HepG2 (cell line): ENCODE data around the gene PSMD8. TPM values are rescaled to one million over a fixed set of nuclear protein-coding genes. Genes with fewer than 3 reads are reported as not detected.
A peak's percentile ranks its signal among the peaks of the same experiment; 100 is the strongest.

Experiments used
- ATAC-seq: fragments of 200-7000 bp; cut with Tn5 transposase; 3 replicates; pipeline ENCODE4 v1.9.1; 2020; ENCODE audit warnings: mild to moderate bottlenecking, moderate library complexity
- BruUV-seq: library from RNA; stranded (reverse); fragments of 400-500 nt; replicated peaks from 2 replicates; lab custom pipeline; 2021; lab: Mats Ljungman, UMichigan
- CTCF ChIA-PET: fragments of 300-600 bp; formaldehyde crosslinking; extraction: SDS; loops from one replicate; lab custom pipeline; 2021; ENCODE audit warnings: low total read pairs, inconsistent platforms, low intra/inter-chr PET ratio; lab: Yijun Ruan, JAX
- POLR2A ChIA-PET: fragments of 350-600 bp; sonication (Branson Sonifier 250); formaldehyde crosslinking; loops from one replicate; lab custom pipeline; 2020; ENCODE audit warnings: antibody characterized with exemption, inconsistent platforms; lab: Yijun Ruan, JAX
- DNase-seq: peaks from one replicate; pipeline ENCODE4 v3.0.0-alpha.2; 2015; ENCODE audit warnings: low spot score
- FAIRE-seq: peaks from 3 replicates; lab custom pipeline; 2011; peaks lifted over from hg19 to GRCh38; lab: Jason Lieb, UNC
- H2AFZ ChIP-seq: one replicate; pipeline ENCODE4 v1.6.1; 2011; ENCODE audit warnings: low read length, inconsistent platforms
- H3K27ac ChIP-seq: fragments of 300-600 bp; 3 replicates; pipeline ENCODE4 v1.8.0; 2011; ENCODE audit warnings: mixed run types, mild to moderate bottlenecking, mixed read lengths, low read length, inconsistent platforms; ENCODE audit not compliant: insufficient read depth; ENCODE audit errors: extremely low read length
- H3K27me3 ChIP-seq, 2 experiments: fragments of 200-600 bp in 1 of 2; 2 replicates in 1 of 2; 3 replicates in 1 of 2; pipeline versions ENCODE4 v1.6.0 to v1.8.0; 2011; ENCODE audit warnings: low read length in 2 of 2, mild to moderate bottlenecking in 2 of 2, moderate library complexity in 2 of 2, inconsistent platforms in 1 of 2; ENCODE audit not compliant: insufficient read depth in 2 of 2, control insufficient read depth in 1 of 2
- H3K36me3 ChIP-seq, 2 experiments: fragments of 200-600 bp in 1 of 2; replicated peaks in 1 of 2; 2 replicates in 1 of 2; 3 replicates in 1 of 2; pipeline versions ENCODE4 v1.5.1 to v1.8.0; 2011; ENCODE audit warnings: low read length in 2 of 2, inconsistent platforms in 1 of 2; ENCODE audit not compliant: insufficient read depth in 2 of 2, control insufficient read depth in 1 of 2
- H3K4me1 ChIP-seq: 2 replicates; pipeline ENCODE4 v1.5.1; 2012; ENCODE audit warnings: low read length, inconsistent platforms; ENCODE audit not compliant: insufficient read depth
- H3K4me2 ChIP-seq: 2 replicates; pipeline ENCODE4 v1.6.0; 2011; ENCODE audit warnings: low read depth, low read length, inconsistent platforms
- H3K4me3 ChIP-seq, 3 experiments: fragments of 200-600 bp in 1 of 3; sonication (generic), shearing (Covaris generic) in 1 of 3; replicated peaks in 1 of 3; 2 replicates each; pipeline ENCODE4 v1.5.1; 2011 to 2016; ENCODE audit warnings: low read length in 3 of 3, inconsistent platforms in 2 of 3, low read depth in 2 of 3, mild to moderate bottlenecking in 2 of 3, control low read depth in 1 of 3, mixed read lengths in 1 of 3; ENCODE audit not compliant: insufficient read depth in 1 of 3
- H3K79me2 ChIP-seq: one replicate; pipeline ENCODE4 v1.6.1; 2011; ENCODE audit warnings: low read length, inconsistent platforms; ENCODE audit not compliant: insufficient read depth
- H3K9ac ChIP-seq: 2 replicates; pipeline ENCODE4 v1.6.0; 2011; ENCODE audit warnings: mild to moderate bottlenecking, low read depth, low read length, inconsistent platforms; ENCODE audit not compliant: insufficient read depth
- H3K9me3 ChIP-seq: 2 replicates; pipeline ENCODE4 v1.5.1; 2012; ENCODE audit warnings: mild to moderate bottlenecking, low read length
- H4K20me1 ChIP-seq: 2 replicates; pipeline ENCODE4 v1.6.0; 2011; ENCODE audit warnings: inconsistent platforms, mild to moderate bottlenecking, low read length, moderate library complexity; ENCODE audit not compliant: insufficient read depth
- ATF7-NPFF ChIP-seq: sonication (generic); formaldehyde crosslinking; IDR thresholded peaks from 2 replicates; pipeline ENCODE4 v1.8.1; 2023; ENCODE audit warnings: mild to moderate bottlenecking, low read depth, missing genetic modification reagents, moderate library complexity
- FOXO1 ChIP-seq: sonication (generic); formaldehyde crosslinking; IDR thresholded peaks from 2 replicates; pipeline ENCODE4 v1.4.0; 2020; ENCODE audit warnings: missing genetic modification reagents
- JUN ChIP-seq: sonication (generic); formaldehyde crosslinking; IDR thresholded peaks from 2 replicates; pipeline ENCODE4 v1.4.0; 2020; ENCODE audit warnings: mild to moderate bottlenecking, missing genetic modification reagents
- KLF15 ChIP-seq: sonication (generic); formaldehyde crosslinking; IDR thresholded peaks from 2 replicates; pipeline ENCODE4 v1.8.1; 2023; ENCODE audit warnings: borderline replicate concordance, mild to moderate bottlenecking, inconsistent platforms, missing genetic modification reagents, mixed read lengths
- MIER3 ChIP-seq: IDR thresholded peaks from 2 replicates; pipeline ENCODE4 v1.6.1; 2016; ENCODE audit warnings: missing compliant biosample characterization, borderline replicate concordance
- NAIF1 ChIP-seq: sonication (generic); formaldehyde crosslinking; IDR thresholded peaks from 2 replicates; pipeline ENCODE4 v1.5.0; 2020; ENCODE audit warnings: mild to moderate bottlenecking, missing genetic modification reagents, borderline replicate concordance
- NFYC ChIP-seq: IDR thresholded peaks from 2 replicates; pipeline ENCODE4 v1.6.1; 2016; ENCODE audit warnings: missing genetic modification reagents, missing compliant biosample characterization
- SYNCRIP ChIP-seq: fragments of 200-400 bp; formaldehyde crosslinking; IDR thresholded peaks from 2 replicates; pipeline ENCODE4 v1.6.1; 2018; ENCODE audit warnings: mild to moderate bottlenecking, low read depth, low read length; ENCODE audit not compliant: insufficient read depth
- ZBTB21 ChIP-seq: sonication (generic); formaldehyde crosslinking; IDR thresholded peaks from 2 replicates; pipeline ENCODE4 v1.4.0; 2020; ENCODE audit warnings: missing genetic modification reagents
- ZNF615 ChIP-seq: sonication (generic); formaldehyde crosslinking; IDR thresholded peaks from 2 replicates; pipeline ENCODE4 v1.5.0; 2020; ENCODE audit warnings: mild to moderate bottlenecking, missing genetic modification reagents, borderline replicate concordance
- ZNF788 ChIP-seq: sonication (generic); formaldehyde crosslinking; IDR thresholded peaks from 2 replicates; pipeline ENCODE4 v1.5.0; 2020; ENCODE audit warnings: mild to moderate bottlenecking, missing genetic modification reagents, borderline replicate concordance
- WGBS: methylation state at CpG from one replicate; pipeline ENCODE4 v1.1.6; 2017; ENCODE audit warnings: low lambda C conversion rate; 5-methylcytosine and 5-hydroxymethylcytosine counted together
- in situ Hi-C: cut with HindIII; loops from 2 replicates; pipeline ENCODE4 v1.10.0; 2017; ENCODE audit warnings: low pct_unique_long_range_greater_than_20kb; ENCODE audit not compliant: extremely low pct_ligation_motif_present
- intact Hi-C: fragments of 100-400 bp; cut with micrococcal nuclease; formaldehyde crosslinking; loops from one replicate; pipeline ENCODE4 v1.10.0; 2022; ENCODE audit not compliant: unreplicated experiment
- polyA plus RNA-seq, 8 experiments: library from polyadenylated mRNA; depleted of rRNA in 3 of 8; stranded (reverse) in 7 of 8; unstranded in 1 of 8; fragments of >200 nt; fragmentation: Illumina TruSeq in 4 of 8; extraction: Trizol in 4 of 8; gene quantifications; 2 replicates each; pipeline versions ENCODE4 v1.2.1 to v1.2.3, GENCODE V29; 2011 to 2016; ENCODE audit warnings: low read depth in 4 of 8, missing spikeins in 1 of 8, mixed read lengths in 1 of 8; ENCODE audit not compliant: insufficient read depth in 1 of 8
- total RNA-seq, 5 experiments: library from RNA; depleted of rRNA; stranded (reverse); fragments of >200 nt; fragmentation: Illumina TruSeq; extraction: Trizol; gene quantifications; 2 replicates each; pipeline ENCODE4 v1.2.3, GENCODE V29; 2016; ENCODE audit warnings: low read depth in 1 of 5
- TF ChIP-seq, protein P1 (sequence below): sonication (generic); formaldehyde crosslinking; conservative IDR thresholded peaks from 2 replicates; pipeline ENCODE4 v1.4.0; 2020; ENCODE audit warnings: missing genetic modification reagents

The PSMD8 gene
- total and polyA plus RNA-seq, 2 of the 13 experiments (the other 11 are each of a cell fraction or from before 2014, with no cell fraction given): 162 to 296 TPM

DNA sequence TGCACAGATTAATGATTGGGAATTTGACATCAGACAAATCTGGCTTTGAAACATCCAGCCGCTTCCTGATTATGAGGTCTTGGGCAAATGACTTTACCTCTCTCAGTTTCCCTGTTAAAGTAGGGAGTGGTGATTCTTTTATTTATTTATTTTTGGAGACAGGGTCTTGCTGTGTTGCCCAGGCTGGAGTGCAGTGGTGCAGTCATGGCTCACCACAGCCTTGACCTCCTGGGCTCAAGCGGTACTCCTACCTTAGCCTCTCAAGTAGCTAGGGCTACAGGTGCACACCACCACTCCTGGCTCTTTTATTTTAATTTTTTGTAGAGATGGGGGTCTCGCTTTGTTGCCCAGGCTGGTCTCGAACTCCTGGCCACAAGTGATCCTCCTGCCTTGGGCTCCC is 2.7 kb downstream of the PSMD8 start:
- no peak overlapping the region for H3K9ac ChIP-seq
- no TSS peak for BruUV-seq
- no peak overlapping the region for H2AFZ ChIP-seq
- in situ Hi-C loops (no loop called here), intact Hi-C loops (no loop called here)
- H3K27me3 ChIP-seq: no peaks in the 10 kb centered on the region; a peak in 1 of 5 replicates
- CTCF ChIA-PET: no interaction called here
- H3K9me3 ChIP-seq: no peaks in the 10 kb centered on the region
- no peak overlapping the region for H3K4me3 ChIP-seq
- 0 out of 2 replicates have a peak overlapping the region, but pooled peaks have one; percentile 27 for H3K4me2 ChIP-seq
- ATAC-seq (no peak), FAIRE-seq (no peak), DNase-seq (no peak)
- 100% methylated on average over 4 of the region's 4 CpGs for WGBS
- POLR2A ChIA-PET: no interaction called here
- peaks cover 6% of the 10 kb centered on the region; the same call in 1 of the 2 replicates for H4K20me1 ChIP-seq
- H3K36me3 ChIP-seq: peaks cover 19 to 39% of the 10 kb centered on the region in 2 experiments
- H3K27ac ChIP-seq: no peak overlapping the region
- H3K4me1 ChIP-seq: peaks cover 22% of the 10 kb centered on the region
- TF ChIP-seq ZNF615 (CRISPR knock-in tag): no peak
- no peak for TF ChIP-seq ATF7-NPFF (CRISPR knock-in tag)
- TF ChIP-seq JUN: no peak
- TF ChIP-seq, protein P1, sequence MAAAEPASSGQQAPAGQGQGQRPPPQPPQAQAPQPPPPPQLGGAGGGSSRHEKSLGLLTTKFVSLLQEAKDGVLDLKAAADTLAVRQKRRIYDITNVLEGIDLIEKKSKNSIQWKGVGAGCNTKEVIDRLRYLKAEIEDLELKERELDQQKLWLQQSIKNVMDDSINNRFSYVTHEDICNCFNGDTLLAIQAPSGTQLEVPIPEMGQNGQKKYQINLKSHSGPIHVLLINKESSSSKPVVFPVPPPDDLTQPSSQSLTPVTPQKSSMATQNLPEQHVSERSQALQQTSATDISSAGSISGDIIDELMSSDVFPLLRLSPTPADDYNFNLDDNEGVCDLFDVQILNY (CRISPR knock-in tag): no peak
- no peak for TF ChIP-seq MIER3 (CRISPR knock-in tag)
- TF ChIP-seq ZBTB21 (CRISPR knock-in tag): no peak
- peaks cover 22% of the 10 kb centered on the region for H3K79me2 ChIP-seq

DNA sequence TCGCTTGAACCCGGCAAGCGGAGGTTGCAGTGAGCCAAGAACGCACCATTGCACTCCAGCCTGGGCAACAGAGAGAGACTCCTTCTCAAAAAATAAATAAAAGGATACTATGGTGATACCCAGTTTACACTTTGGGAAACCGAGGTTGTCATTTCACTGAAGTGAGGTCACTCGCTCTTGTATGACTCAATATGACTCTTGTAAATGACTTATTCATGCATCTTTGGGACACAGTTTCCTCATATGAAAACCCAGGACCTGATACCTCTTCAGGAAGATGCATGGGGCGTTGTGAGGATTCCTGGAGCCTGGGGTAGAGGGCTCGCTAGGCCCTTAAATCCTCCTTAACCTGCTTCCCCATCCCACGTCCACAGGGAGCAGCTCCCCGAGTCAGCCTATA is 4.5 kb downstream of the PSMD8 start:
- Histone ChIP-seq H3K4me2 (no peak overlapping the region), H3K9me3 (no peaks in the 10 kb centered on the region), H3K9ac (no peak overlapping the region), H3K27ac (no peak overlapping the region), H3K27me3 (no peaks in the 10 kb centered on the region; a peak in 1 of 5 replicates), H3K79me2 (peaks cover 22% of the 10 kb centered on the region), H3K4me3 (no peak overlapping the region), H4K20me1 (peaks cover 6% of the 10 kb centered on the region; the same call in 1 of the 2 replicates), H3K4me1 (peaks cover 20% of the 10 kb centered on the region), H3K36me3 (peaks cover 24 to 55% of the 10 kb centered on the region in 2 experiments), H2AFZ (no peak overlapping the region)
- BruUV-seq: no TSS peak
- in situ Hi-C loops: no loop called here
- DNase-seq (no peak), ATAC-seq (no peak), FAIRE-seq (no peak)
- ChIA-PET CTCF (no interaction called here), POLR2A (no interaction called here)
- intact Hi-C loops: no loop called here
- WGBS: 96% methylated on average over 10 of the region's 10 CpGs
- no peak for TF ChIP-seq ZNF788 (CRISPR knock-in tag)
- TF ChIP-seq NFYC (CRISPR knock-in tag): no peak
- no peak for TF ChIP-seq SYNCRIP
- TF ChIP-seq NAIF1 (CRISPR knock-in tag): no peak
- no peak for TF ChIP-seq FOXO1 (CRISPR knock-in tag)
- no peak for TF ChIP-seq KLF15 (CRISPR knock-in tag)
